ENCODE data around the gene KCNMA1.

DNA sequence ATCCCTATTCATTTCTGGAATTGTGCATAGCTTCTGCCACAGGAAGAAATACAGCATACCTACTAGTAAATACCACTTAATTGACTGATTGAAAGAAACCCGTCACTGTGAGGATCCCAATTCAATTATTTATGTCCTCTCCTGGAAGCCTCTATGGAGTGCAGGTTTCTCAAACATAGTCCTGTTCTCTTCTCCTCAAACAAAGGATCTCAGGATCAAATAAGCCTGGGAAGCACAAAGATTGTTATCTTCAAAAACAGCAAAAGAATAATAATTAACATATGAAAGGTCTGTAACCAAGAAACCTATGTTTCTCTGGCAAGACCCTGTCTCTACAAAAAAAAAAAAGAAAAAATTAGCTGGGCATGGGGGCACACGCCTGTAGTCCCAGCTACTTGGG, 127.3 kb downstream of the KCNMA1 start:
- no peak for TF ChIP-seq POLR2A (IDR thresholded peaks at IDR 0.05)
- TF ChIP-seq POLR2AphosphoS5 (IDR thresholded peaks at IDR 0.05) = no peak
- no peak for TF ChIP-seq CTCF (IDR thresholded peaks at IDR 0.05)
